ENCODE results near the gene S100A1.

S100A1 gene

DNA sequence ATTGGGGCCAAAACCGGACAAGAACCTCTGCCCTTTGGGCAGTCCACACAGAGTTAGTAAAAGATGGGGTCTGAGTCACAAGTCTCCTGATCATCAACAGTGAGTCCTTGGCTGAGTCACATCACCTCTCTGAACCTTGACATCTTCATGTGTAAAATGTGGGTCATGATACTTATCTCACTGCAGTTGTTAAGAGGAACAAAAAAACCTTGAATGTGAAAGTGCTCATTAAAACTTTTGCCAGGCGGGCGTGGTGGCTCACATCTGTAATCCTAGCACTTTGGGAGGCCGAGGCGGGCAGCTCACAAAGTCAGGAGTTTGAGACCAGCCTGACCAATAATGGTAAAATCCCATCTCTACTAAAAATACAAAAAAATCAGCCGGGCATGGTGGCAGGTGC lies 31.0 kb upstream of the S100A1 start:
- H3K79me1 ChIP-seq (ENCODE audit: low read depth, low read length), result no peaks in the 10 kb centered on the region
- H2BK12ac ChIP-seq (ENCODE audit: low read length), result no peak overlapping the region
- WGBS, 2 donors (ENCODE audit: extremely low coverage in 2 of 2, insufficient read length in 2 of 2, insufficient replicate concordance in 1 of 2), result no CpG with 5 or more reads among the region's 6 CpGs
- no peak overlapping the region for H4K8ac ChIP-seq (ENCODE audit: low read depth, low read length)
- H3K18ac ChIP-seq (ENCODE audit: low read length), result no peak overlapping the region
- DNase-seq (ENCODE audit: low spot score), result no peak
- H2AFZ ChIP-seq (ENCODE audit: low read length), result no peak overlapping the region
- H3K4me2 ChIP-seq (ENCODE audit: insufficient read depth, low read length, poor library complexity, severe bottlenecking), result no peak overlapping the region
- H3K4ac ChIP-seq (ENCODE audit: low read length), result no peak overlapping the region
- H4K91ac ChIP-seq (ENCODE audit: low read depth, low read length, poor library complexity), result no peak overlapping the region
- H3K14ac ChIP-seq (ENCODE audit: low read length), result no peak overlapping the region
- H2BK120ac ChIP-seq (ENCODE audit: low read depth, low read length), result no peak overlapping the region
- H3K4me3 ChIP-seq (ENCODE audit: low read length in 2 of 2), result no peak overlapping the region
- no peak overlapping the region for H3K23ac ChIP-seq (ENCODE audit: low read depth, low read length, poor library complexity)
- H2BK5ac ChIP-seq (ENCODE audit: low read length), result no peak overlapping the region
- H2AK5ac ChIP-seq (ENCODE audit: low read depth, low read length), result no peak overlapping the region
- no peak overlapping the region for H3K9ac ChIP-seq (ENCODE audit: low read depth, low read length, poor library complexity)
- peaks cover 0 to 15% of the 10 kb centered on the region in 2 donors for H3K4me1 ChIP-seq (ENCODE audit: control insufficient read depth in 2 of 2, insufficient read depth in 1 of 2, low read depth in 1 of 2, low read length in 2 of 2)
- H2BK15ac ChIP-seq (ENCODE audit: low read length), result no peak overlapping the region
- no peaks in the 10 kb centered on the region for H3K27me3 ChIP-seq (ENCODE audit: control insufficient read depth in 3 of 3, insufficient read depth in 3 of 3, low read depth in 1 of 3, low read length in 3 of 3)
- peaks cover 0 to 2% of the 10 kb centered on the region in 2 donors for H3K9me3 ChIP-seq (replicated peaks in 1 of 2; ENCODE audit: control insufficient read depth in 2 of 2, insufficient read depth in 1 of 2, low read depth in 1 of 2, low read length in 2 of 2)
- H3K36me3 ChIP-seq (replicated peaks in 1 of 2; ENCODE audit: control insufficient read depth in 2 of 2, insufficient read depth in 2 of 2, low read length in 2 of 2), result no peaks in the 10 kb centered on the region
- H3K27ac ChIP-seq (replicated peaks; ENCODE audit: low read length), result no peak overlapping the region

DNA sequence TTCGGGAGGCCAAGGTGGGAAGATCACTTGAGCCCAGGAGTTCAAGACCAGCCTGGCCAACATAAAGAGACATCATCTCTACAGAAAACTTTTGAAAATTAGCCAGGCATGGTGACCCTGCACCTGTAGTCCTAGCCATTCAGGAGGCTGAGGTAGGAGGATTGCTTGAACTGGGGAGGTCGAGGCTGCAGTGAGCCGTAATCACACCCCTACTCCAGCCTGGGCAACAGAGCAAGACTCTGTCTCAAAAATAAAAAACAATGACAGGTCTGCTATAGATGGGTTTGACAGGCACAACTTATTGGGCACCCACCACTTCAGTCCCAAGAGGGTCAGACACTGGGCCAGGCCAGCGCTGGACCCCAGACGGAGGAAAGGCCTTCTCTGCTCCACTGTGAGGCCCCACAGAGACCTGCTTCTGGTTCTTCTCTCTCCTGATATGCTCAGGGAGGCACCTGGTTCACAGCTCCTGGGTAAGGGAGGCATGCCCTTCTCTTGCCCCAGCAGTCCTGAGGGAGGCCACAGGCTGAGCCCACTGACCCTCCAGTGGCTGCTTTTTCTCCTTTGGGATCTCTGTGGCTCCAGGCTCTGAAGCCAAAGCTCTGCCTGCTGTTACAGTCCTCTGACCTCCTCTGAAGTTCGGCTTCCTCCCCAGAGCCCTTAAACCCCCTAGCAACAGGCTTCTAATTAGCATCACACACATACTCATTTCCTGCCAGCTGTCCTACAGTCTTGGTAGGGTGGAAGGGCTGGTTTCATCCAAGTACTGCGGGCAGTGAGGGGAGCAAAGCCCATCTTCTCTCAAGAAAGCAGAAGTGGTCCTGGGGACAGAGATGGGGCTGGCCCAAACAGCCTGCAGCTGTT lies 29.7 kb upstream of the S100A1 start:
- Histone ChIP-seq H3K14ac (ENCODE audit: low read length) (no peak overlapping the region), H4K91ac (ENCODE audit: low read depth, low read length, poor library complexity) (no peak overlapping the region), H2BK5ac (ENCODE audit: low read length) (no peak overlapping the region), H3K4ac (ENCODE audit: low read length) (no peak overlapping the region), H3K4me2 (ENCODE audit: insufficient read depth, low read length, poor library complexity, severe bottlenecking) (no peak overlapping the region), H3K9me3 (replicated peaks in 1 of 2; ENCODE audit: control insufficient read depth in 2 of 2, insufficient read depth in 1 of 2, low read depth in 1 of 2, low read length in 2 of 2) (peaks cover 0 to 2% of the 10 kb centered on the region in 2 donors), H3K9ac (ENCODE audit: low read depth, low read length, poor library complexity) (no peak overlapping the region), H2AK5ac (ENCODE audit: low read depth, low read length) (no peak overlapping the region), H3K23ac (ENCODE audit: low read depth, low read length, poor library complexity) (no peak overlapping the region), H3K4me3 (ENCODE audit: low read length in 2 of 2) (no peak overlapping the region), H2BK15ac (ENCODE audit: low read length) (no peak overlapping the region), H2BK120ac (ENCODE audit: low read depth, low read length) (no peak overlapping the region), H3K27ac (replicated peaks; ENCODE audit: low read length) (no peak overlapping the region), H3K36me3 (replicated peaks in 1 of 2; ENCODE audit: control insufficient read depth in 2 of 2, insufficient read depth in 2 of 2, low read length in 2 of 2) (no peaks in the 10 kb centered on the region), H2AFZ (ENCODE audit: low read length) (peak overlapping the region; percentile 78), H3K18ac (ENCODE audit: low read length) (no peak overlapping the region), H3K79me1 (ENCODE audit: low read depth, low read length) (no peaks in the 10 kb centered on the region), H2BK12ac (ENCODE audit: low read length) (no peak overlapping the region), H4K8ac (ENCODE audit: low read depth, low read length) (no peak overlapping the region), H3K4me1 (ENCODE audit: control insufficient read depth in 2 of 2, insufficient read depth in 1 of 2, low read depth in 1 of 2, low read length in 2 of 2) (peaks cover 0 to 7% of the 10 kb centered on the region in 2 donors), H3K27me3 (ENCODE audit: control insufficient read depth in 3 of 3, insufficient read depth in 3 of 3, low read depth in 1 of 3, low read length in 3 of 3) (no peaks in the 10 kb centered on the region)
- DNase-seq (ENCODE audit: low spot score), result no peak
- no CpG with 5 or more reads among the region's 7 CpGs for WGBS, 2 donors (ENCODE audit: extremely low coverage in 2 of 2, insufficient read length in 2 of 2, insufficient replicate concordance in 1 of 2)

DNA sequence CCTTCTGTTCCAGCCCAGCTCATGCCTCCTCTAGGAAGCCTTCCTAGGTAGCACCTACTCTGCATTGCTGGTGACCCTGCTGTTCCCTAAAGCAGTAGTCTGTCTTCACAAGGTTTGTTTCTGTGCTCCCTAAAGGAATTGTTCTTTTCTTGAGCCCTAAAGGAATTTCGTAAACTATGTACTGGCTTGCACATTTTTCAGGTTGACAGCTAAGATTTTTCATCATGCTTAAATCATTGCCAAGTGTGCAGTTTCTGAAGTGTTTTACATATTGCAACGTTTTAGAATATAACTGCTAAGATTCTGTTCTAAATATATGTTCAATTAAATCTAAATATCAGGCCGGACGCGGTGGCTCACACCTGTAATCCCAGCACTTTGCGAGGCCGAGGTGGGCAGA lies 28.4 kb upstream of the S100A1 start:
- no peak overlapping the region for H2AK5ac ChIP-seq (ENCODE audit: low read depth, low read length)
- H2BK12ac ChIP-seq (ENCODE audit: low read length), result no peak overlapping the region
- no peak overlapping the region for H3K14ac ChIP-seq (ENCODE audit: low read length)
- no peak overlapping the region for H2BK5ac ChIP-seq (ENCODE audit: low read length)
- no peak for DNase-seq (ENCODE audit: low spot score)
- no peak overlapping the region for H3K4me3 ChIP-seq (ENCODE audit: low read length in 2 of 2)
- no peak overlapping the region for H3K27ac ChIP-seq (replicated peaks; ENCODE audit: low read length)
- H3K36me3 ChIP-seq (replicated peaks in 1 of 2; ENCODE audit: control insufficient read depth in 2 of 2, insufficient read depth in 2 of 2, low read length in 2 of 2), result no peaks in the 10 kb centered on the region
- H3K23ac ChIP-seq (ENCODE audit: low read depth, low read length, poor library complexity), result no peak overlapping the region
- no CpG with 5 or more reads among the region's 7 CpGs for WGBS, 2 donors (ENCODE audit: extremely low coverage in 2 of 2, insufficient read length in 2 of 2, insufficient replicate concordance in 1 of 2)
- H4K8ac ChIP-seq (ENCODE audit: low read depth, low read length), result no peak overlapping the region
- no peak overlapping the region for H3K4me2 ChIP-seq (ENCODE audit: insufficient read depth, low read length, poor library complexity, severe bottlenecking)
- H2BK15ac ChIP-seq (ENCODE audit: low read length), result no peak overlapping the region
- no peak overlapping the region for H3K4ac ChIP-seq (ENCODE audit: low read length)
- H3K79me1 ChIP-seq (ENCODE audit: low read depth, low read length), result no peaks in the 10 kb centered on the region
- no peaks in the 10 kb centered on the region for H3K27me3 ChIP-seq (ENCODE audit: control insufficient read depth in 3 of 3, insufficient read depth in 3 of 3, low read depth in 1 of 3, low read length in 3 of 3)
- no peak overlapping the region for H2BK120ac ChIP-seq (ENCODE audit: low read depth, low read length)
- H4K91ac ChIP-seq (ENCODE audit: low read depth, low read length, poor library complexity), result no peak overlapping the region
- H3K4me1 ChIP-seq (ENCODE audit: control insufficient read depth in 2 of 2, insufficient read depth in 1 of 2, low read depth in 1 of 2, low read length in 2 of 2), result peaks cover 0 to 7% of the 10 kb centered on the region in 2 donors
- no peak overlapping the region for H3K18ac ChIP-seq (ENCODE audit: low read length)
- no peak overlapping the region for H3K9ac ChIP-seq (ENCODE audit: low read depth, low read length, poor library complexity)
- H2AFZ ChIP-seq (ENCODE audit: low read length), result no peak overlapping the region
- H3K9me3 ChIP-seq (replicated peaks in 1 of 2; ENCODE audit: control insufficient read depth in 2 of 2, insufficient read depth in 1 of 2, low read depth in 1 of 2, low read length in 2 of 2), result peaks cover 0 to 2% of the 10 kb centered on the region in 2 donors

DNA sequence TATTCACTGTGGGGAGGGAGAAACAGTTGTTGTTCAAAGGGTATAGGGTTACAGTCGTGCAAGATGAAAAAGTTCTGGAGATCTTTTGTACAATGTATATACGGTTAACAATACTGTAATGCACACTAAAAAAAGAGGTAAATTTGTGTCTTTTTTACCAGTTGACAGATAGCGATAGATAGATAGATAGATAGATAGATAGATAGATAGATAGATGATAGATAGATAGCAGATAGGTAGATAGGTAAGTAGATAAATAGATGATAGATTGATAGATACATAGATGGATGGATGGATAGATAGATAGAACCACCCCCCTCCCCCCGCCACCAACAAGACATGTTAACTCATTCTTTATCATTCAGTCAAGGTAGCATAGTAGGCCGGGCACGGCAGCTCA lies 25.5 kb upstream of the S100A1 start:
- H2BK12ac ChIP-seq (ENCODE audit: low read length), result no peak overlapping the region
- H3K9ac ChIP-seq (ENCODE audit: low read depth, low read length, poor library complexity), result no peak overlapping the region
- H3K4me2 ChIP-seq (ENCODE audit: insufficient read depth, low read length, poor library complexity, severe bottlenecking), result no peak overlapping the region
- no peak for DNase-seq (ENCODE audit: low spot score)
- no CpG with 5 or more reads among the region's 6 CpGs for WGBS, 2 donors (ENCODE audit: extremely low coverage in 2 of 2, insufficient read length in 2 of 2, insufficient replicate concordance in 1 of 2)
- H3K27ac ChIP-seq (replicated peaks; ENCODE audit: low read length), result no peak overlapping the region
- H2BK120ac ChIP-seq (ENCODE audit: low read depth, low read length), result no peak overlapping the region
- no peaks in the 10 kb centered on the region for H3K79me1 ChIP-seq (ENCODE audit: low read depth, low read length)
- no peak overlapping the region for H2AFZ ChIP-seq (ENCODE audit: low read length)
- H3K4ac ChIP-seq (ENCODE audit: low read length), result no peak overlapping the region
- no peak overlapping the region for H2BK5ac ChIP-seq (ENCODE audit: low read length)
- H3K27me3 ChIP-seq (ENCODE audit: control insufficient read depth in 3 of 3, insufficient read depth in 3 of 3, low read depth in 1 of 3, low read length in 3 of 3), result no peaks in the 10 kb centered on the region
- H3K18ac ChIP-seq (ENCODE audit: low read length), result no peak overlapping the region
- H3K36me3 ChIP-seq (replicated peaks in 1 of 2; ENCODE audit: control insufficient read depth in 2 of 2, insufficient read depth in 2 of 2, low read length in 2 of 2), result no peaks in the 10 kb centered on the region
- no peak overlapping the region for H2BK15ac ChIP-seq (ENCODE audit: low read length)
- H3K14ac ChIP-seq (ENCODE audit: low read length), result no peak overlapping the region
- H3K9me3 ChIP-seq (replicated peaks in 1 of 2; ENCODE audit: control insufficient read depth in 2 of 2, insufficient read depth in 1 of 2, low read depth in 1 of 2, low read length in 2 of 2), result peaks cover 0 to 2% of the 10 kb centered on the region in 2 donors
- H2AK5ac ChIP-seq (ENCODE audit: low read depth, low read length), result no peak overlapping the region
- H4K91ac ChIP-seq (ENCODE audit: low read depth, low read length, poor library complexity), result no peak overlapping the region
- H3K23ac ChIP-seq (ENCODE audit: low read depth, low read length, poor library complexity), result no peak overlapping the region
- H4K8ac ChIP-seq (ENCODE audit: low read depth, low read length), result no peak overlapping the region
- no peak overlapping the region for H3K4me3 ChIP-seq (ENCODE audit: low read length in 2 of 2)
- H3K4me1 ChIP-seq (ENCODE audit: control insufficient read depth in 2 of 2, insufficient read depth in 1 of 2, low read depth in 1 of 2, low read length in 2 of 2), result peaks cover 1 to 7% of the 10 kb centered on the region in 2 donors
